ENCODE data around the gene FADS2.

The FADS2 gene

DNA sequence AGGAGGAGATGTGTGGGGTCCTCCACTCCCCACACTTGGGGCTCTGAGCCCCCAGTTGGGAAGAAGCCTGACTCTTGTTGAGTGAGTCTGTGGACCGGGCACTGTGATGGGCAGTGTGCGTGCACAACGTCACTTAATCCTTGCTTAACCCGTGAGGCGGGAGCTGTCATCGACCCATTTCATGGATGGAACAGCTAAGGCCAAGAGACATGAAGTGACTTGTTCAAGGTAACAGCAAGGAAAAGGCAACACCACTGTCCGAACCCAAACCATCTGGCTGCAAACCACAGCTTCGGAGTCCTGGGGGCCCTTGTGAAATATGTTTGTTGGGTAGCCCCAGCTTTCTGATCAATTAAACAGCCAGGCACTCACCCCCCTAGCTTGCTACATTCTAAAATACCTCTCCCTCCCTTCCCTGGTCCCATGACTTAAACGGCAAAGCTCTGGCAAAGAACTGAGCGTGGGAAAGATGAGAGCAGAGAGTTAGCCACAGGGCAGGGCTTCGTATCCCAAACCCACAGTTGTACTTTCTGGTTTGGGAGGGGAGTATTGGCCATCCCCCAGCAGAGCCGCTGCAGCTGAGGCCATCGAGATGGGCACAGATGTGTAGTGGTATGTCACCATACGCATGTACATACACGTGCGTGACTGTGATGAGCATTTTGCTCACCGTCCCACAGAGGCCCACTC, 26.3 kb downstream of the FADS2 start:
- H3K9me3 ChIP-seq (ENCODE audit: low read length) = no peaks in the 10 kb centered on the region
- no peaks in the 10 kb centered on the region for H3K27me3 ChIP-seq (ENCODE audit: control insufficient read depth in 1 of 2, insufficient read depth in 2 of 2, low read length in 2 of 2)
- no peak overlapping the region for H3K9ac ChIP-seq (ENCODE audit: low read length)
- H3K36me3 ChIP-seq (ENCODE audit: insufficient read depth, low read length) = no peaks in the 10 kb centered on the region
- no peaks in the 10 kb centered on the region for H3K4me1 ChIP-seq (ENCODE audit: insufficient read depth, low read length)
- no peak overlapping the region for H3K4me3 ChIP-seq (ENCODE audit: low read depth in 1 of 2, low read length in 2 of 2)
- H3K27ac ChIP-seq (ENCODE audit: low read depth, low read length) = no peak overlapping the region

DNA sequence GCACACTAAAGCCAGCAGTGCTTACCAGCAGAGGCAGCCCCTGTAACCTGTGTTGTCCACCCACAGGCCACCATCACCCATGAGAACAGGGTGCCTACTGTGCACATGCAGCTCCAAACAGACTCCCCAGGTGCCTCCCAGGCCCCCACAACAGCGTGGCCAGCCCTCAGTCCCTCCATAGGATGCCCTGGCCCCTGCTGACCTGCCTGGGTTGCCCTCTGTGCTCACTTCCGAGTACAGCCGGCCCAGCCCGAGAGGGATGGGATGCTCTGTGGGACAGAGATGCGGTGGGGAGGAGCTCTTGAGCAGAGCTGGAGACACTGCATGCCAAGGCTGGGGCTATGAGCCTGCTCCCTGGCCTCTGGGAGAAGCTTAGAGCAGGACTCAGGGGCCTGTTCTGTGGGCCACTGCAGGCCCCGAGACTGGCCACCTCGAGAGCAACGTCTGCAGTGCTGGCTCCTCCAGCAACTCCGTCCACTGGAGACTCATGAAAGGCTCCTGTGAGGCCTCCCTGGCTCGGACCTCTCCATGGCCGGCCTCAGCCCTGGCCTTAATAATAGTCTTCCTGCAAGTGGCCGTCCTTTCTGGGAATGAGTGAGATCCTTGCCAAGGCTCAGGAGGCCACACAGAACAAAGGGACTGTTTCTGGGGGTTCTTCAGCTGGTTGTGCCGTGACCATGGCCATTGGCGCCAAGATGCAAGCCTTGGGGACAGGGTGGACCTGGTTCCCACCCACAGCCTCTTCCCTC, 27.0 kb downstream of the FADS2 start:
- Histone ChIP-seq H3K9ac (ENCODE audit: low read length) (no peak overlapping the region), H3K36me3 (ENCODE audit: insufficient read depth, low read length) (no peaks in the 10 kb centered on the region), H3K27me3 (ENCODE audit: control insufficient read depth in 1 of 2, insufficient read depth in 2 of 2, low read length in 2 of 2) (no peaks in the 10 kb centered on the region), H3K9me3 (ENCODE audit: low read length) (no peaks in the 10 kb centered on the region), H3K4me3 (ENCODE audit: low read depth in 1 of 2, low read length in 2 of 2) (no peak overlapping the region), H3K27ac (ENCODE audit: low read depth, low read length) (no peak overlapping the region), H3K4me1 (ENCODE audit: insufficient read depth, low read length) (no peaks in the 10 kb centered on the region)

DNA sequence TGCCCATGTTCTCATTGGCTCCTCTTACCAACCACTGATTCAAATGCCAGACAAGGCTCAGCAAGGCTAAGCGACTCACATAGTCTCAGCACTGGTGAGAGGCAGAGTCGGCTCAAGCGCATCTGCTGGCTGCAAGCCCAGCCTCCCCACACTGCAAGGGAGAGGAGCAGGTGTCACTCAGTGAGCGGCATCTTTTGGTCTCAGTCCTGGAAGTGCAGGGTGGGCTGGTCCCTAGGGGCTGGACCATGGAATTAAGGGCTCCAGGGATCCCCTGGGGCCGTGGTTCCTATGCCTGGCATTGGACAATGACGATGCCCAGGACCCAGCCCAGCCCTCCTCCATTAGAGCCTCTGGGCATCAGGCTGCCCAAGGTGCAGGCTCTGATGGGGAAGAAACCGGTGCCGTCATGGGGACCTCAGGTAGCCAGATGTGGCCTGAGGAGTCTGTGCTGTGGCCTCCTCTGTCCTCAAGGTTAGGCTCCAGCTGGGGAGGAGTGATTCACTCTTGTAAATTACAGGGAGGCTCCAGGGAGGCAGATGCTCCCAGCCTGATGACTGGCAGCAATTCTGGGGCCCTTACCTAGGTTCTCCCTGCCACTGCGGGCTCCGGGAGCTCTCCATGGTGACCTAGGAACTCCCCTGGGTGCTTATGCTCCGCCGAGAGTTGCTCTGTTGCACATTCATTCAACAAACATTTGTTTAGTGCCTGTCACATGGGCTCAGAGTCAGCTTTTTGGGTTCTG, 28.0 kb downstream of the FADS2 start:
- Histone ChIP-seq H3K27ac (ENCODE audit: low read depth, low read length) (no peak overlapping the region), H3K4me1 (ENCODE audit: insufficient read depth, low read length) (no peaks in the 10 kb centered on the region), H3K36me3 (ENCODE audit: insufficient read depth, low read length) (no peaks in the 10 kb centered on the region), H3K9me3 (ENCODE audit: low read length) (no peaks in the 10 kb centered on the region), H3K9ac (ENCODE audit: low read length) (no peak overlapping the region), H3K27me3 (ENCODE audit: control insufficient read depth in 1 of 2, insufficient read depth in 2 of 2, low read length in 2 of 2) (no peaks in the 10 kb centered on the region), H3K4me3 (ENCODE audit: low read depth in 1 of 2, low read length in 2 of 2) (no peak overlapping the region)

DNA sequence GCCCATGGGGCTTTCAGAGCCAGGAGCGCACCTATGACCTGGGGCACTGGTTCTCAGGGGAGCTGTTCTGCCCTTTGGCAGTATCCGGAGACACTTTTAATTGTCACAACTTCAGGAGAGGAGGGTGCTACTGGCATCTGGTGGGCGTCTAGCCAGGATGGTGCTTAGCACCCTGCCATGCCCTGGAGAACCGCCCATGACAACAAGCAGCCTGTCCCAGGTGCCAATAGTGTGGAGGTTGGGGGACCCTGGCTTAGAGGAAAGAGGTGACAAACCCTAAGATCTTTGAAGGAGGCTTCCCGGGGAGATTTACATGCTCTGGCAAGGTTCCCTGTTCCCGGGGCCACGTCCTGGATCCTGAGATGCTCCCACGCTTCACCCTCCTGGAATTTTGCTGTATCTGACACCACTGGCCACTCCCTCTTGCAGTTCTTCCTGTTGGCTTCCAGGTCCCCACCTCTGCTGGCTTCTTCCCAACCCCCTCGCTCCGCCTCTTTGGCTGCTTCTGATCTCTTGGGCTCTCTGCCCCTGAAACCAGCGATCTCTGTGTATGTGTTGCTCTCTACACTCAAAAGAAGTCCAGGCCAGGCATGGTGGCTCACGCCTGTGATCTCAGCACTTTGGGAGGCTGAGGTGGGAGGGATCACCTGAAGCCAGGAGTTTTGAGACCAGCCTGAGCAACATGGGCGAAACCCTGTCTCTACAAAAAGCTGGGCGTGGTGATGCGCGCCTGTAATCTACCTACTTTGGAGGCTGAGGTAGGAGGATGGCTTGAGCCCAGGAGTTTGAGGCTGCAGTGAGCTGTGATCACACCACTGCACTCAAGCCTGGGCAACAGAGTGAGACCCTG, 32.2 kb downstream of the FADS2 start:
- Histone ChIP-seq H3K4me3 (ENCODE audit: low read depth in 1 of 2, low read length in 2 of 2) (no peak overlapping the region), H3K4me1 (ENCODE audit: insufficient read depth, low read length) (no peaks in the 10 kb centered on the region), H3K27ac (ENCODE audit: low read depth, low read length) (no peak overlapping the region), H3K36me3 (ENCODE audit: insufficient read depth, low read length) (no peaks in the 10 kb centered on the region), H3K9ac (ENCODE audit: low read length) (no peak overlapping the region), H3K9me3 (ENCODE audit: low read length) (no peaks in the 10 kb centered on the region), H3K27me3 (ENCODE audit: control insufficient read depth in 1 of 2, insufficient read depth in 2 of 2, low read length in 2 of 2) (no peaks in the 10 kb centered on the region)

DNA sequence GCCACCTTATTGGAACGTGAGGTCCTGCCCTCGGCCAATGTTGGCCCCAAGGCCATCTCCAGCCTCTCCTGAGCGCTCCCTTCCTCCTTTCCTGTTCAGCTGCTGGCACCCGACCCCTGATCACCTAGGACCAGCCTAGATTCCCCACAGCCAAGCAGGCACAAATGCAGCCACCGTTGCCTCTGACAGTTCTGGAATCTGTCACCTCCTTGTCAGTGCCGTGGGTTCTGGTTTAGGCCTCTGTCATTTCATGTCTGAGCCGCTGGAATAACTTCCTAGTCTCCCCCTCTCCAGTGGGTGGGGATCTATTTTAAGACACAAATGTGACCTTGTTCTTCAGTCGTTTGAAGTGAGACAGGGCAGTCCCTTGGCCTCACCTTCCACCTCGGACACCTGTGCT, 33.5 kb downstream of the FADS2 start:
- H3K4me1 ChIP-seq (ENCODE audit: insufficient read depth, low read length) = no peaks in the 10 kb centered on the region
- H3K9ac ChIP-seq (ENCODE audit: low read length) = no peak overlapping the region
- no peaks in the 10 kb centered on the region for H3K27me3 ChIP-seq (ENCODE audit: control insufficient read depth in 1 of 2, insufficient read depth in 2 of 2, low read length in 2 of 2)
- no peak overlapping the region for H3K4me3 ChIP-seq (ENCODE audit: low read depth in 1 of 2, low read length in 2 of 2)
- H3K27ac ChIP-seq (ENCODE audit: low read depth, low read length) = no peak overlapping the region
- H3K36me3 ChIP-seq (ENCODE audit: insufficient read depth, low read length) = no peaks in the 10 kb centered on the region
- H3K9me3 ChIP-seq (ENCODE audit: low read length) = no peaks in the 10 kb centered on the region

DNA sequence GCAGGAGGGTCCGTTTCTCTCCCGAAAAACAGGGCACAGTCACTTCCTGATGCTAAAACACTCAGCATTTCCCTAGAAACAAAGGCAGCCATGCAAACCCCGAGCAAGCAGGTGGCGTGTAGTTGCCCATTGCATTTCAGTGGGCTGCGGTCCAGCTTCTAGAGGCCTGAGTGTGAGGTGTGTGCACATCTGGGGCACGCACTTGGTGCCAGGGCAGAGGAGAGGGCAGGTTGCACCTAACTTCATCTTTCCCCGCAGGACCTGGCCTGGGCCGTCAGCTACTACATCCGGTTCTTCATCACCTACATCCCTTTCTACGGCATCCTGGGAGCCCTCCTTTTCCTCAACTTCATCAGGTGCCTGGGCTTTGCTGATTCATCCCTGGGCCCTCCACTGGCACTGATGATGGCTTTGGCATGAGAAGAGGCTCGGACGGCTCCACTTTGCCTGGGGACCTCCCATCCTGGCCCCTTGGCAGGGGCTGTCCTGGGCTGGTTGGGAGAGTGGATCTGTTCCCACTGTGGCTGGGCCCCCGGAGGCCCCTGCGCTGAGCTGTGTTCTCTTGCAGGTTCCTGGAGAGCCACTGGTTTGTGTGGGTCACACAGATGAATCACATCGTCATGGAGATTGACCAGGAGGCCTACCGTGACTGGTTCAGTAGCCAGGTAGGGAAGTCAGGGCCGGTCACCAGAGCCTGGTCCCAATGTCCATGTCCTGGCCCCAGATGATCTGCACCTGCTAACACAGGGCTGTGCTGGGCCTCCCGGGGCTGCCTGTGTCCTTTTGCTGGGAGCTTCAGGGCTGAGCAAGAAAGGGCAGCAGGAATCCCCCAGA, 34.8 kb downstream of the FADS2 start:
- Histone ChIP-seq H3K27me3 (ENCODE audit: control insufficient read depth in 1 of 2, insufficient read depth in 2 of 2, low read length in 2 of 2) (no peaks in the 10 kb centered on the region), H3K9ac (ENCODE audit: low read length) (no peak overlapping the region), H3K36me3 (ENCODE audit: insufficient read depth, low read length) (no peaks in the 10 kb centered on the region), H3K4me3 (ENCODE audit: low read depth in 1 of 2, low read length in 2 of 2) (no peak overlapping the region), H3K27ac (ENCODE audit: low read depth, low read length) (no peak overlapping the region), H3K9me3 (ENCODE audit: low read length) (no peaks in the 10 kb centered on the region), H3K4me1 (ENCODE audit: insufficient read depth, low read length) (no peaks in the 10 kb centered on the region)

DNA sequence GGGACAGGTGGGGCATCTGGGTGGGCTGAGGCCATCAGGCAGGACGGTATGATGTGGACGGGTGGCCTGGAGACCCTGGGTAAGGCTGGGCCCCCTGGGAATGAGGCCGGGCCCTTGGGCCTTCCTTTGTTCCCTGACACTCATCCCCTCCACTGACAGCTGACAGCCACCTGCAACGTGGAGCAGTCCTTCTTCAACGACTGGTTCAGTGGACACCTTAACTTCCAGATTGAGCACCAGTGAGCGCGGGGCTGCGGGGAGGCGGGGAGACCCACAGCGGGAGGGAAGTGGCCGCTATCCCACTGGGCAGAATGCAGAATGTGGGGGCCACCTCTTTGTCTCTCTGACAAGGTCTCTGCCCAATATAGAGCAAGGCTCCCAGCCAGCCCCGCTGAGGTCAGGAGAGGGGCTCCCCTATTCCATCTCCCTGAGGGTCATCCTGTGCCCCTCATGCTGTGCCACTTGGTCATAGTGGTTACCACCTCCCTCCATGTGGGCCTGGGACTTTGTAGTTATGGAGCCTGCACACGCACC, 35.5 kb downstream of the FADS2 start:
- no peaks in the 10 kb centered on the region for H3K36me3 ChIP-seq (ENCODE audit: insufficient read depth, low read length)

DNA sequence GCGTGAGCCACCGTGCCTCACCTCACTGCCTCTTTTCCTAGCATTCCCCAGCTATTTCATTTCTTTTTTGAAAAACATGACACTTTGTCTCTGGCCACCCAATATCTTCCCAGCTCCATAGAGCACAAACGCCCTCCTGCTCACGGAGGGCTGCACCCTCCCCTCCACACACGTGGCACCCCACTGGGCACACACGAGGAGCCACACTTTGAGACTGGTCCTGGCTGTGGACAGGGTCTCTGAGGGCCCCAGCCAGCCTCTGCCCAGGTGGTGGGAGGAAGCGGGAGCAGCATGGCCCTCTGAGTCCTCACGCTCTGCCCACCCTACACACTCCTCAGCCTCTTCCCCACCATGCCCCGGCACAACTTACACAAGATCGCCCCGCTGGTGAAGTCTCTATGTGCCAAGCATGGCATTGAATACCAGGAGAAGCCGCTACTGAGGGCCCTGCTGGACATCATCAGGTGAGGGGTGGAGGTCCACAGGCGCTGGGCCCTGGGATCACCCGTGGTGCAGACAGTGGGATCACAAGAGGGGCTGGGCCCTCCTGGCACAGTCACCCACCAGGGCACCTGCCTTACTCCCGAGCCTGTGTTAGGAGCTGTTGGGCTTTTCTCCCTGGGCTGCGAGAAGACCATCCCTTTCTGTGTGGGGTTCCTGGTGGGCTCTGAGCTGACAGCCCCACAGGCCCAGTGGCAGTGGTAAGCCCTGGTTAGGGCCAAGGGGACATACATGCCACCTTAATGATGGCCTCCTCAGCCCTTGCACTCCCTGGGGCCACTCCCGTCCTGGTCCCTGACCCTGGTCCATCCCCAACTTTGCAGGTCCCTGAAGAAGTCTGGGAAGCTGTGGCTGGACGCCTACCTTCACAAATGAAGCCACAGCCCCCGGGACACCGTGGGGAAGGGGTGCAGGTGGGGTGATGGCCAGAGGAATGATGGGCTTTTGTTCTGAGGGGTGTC, 37.0 kb downstream of the FADS2 start:
- Histone ChIP-seq H3K4me3 (ENCODE audit: low read depth in 1 of 2, low read length in 2 of 2) (no peak overlapping the region), H3K36me3 (ENCODE audit: insufficient read depth, low read length) (no peaks in the 10 kb centered on the region), H3K27me3 (ENCODE audit: control insufficient read depth in 1 of 2, insufficient read depth in 2 of 2, low read length in 2 of 2) (peaks cover 0 to 4% of the 10 kb centered on the region in 2 donors), H3K9ac (ENCODE audit: low read length) (no peak overlapping the region), H3K4me1 (ENCODE audit: insufficient read depth, low read length) (no peaks in the 10 kb centered on the region), H3K9me3 (ENCODE audit: low read length) (no peaks in the 10 kb centered on the region), H3K27ac (ENCODE audit: low read depth, low read length) (no peak overlapping the region)

More for the DNA sequence above, 35.5 kb downstream of the FADS2 start:
- H3K9ac ChIP-seq (ENCODE audit: low read length) = no peak overlapping the region
- no peak overlapping the region for H3K27ac ChIP-seq (ENCODE audit: low read depth, low read length)
- H3K9me3 ChIP-seq (ENCODE audit: low read length) = no peaks in the 10 kb centered on the region
- no peak overlapping the region for H3K4me3 ChIP-seq (ENCODE audit: low read depth in 1 of 2, low read length in 2 of 2)
- H3K27me3 ChIP-seq (ENCODE audit: control insufficient read depth in 1 of 2, insufficient read depth in 2 of 2, low read length in 2 of 2) = no peaks in the 10 kb centered on the region
- H3K4me1 ChIP-seq (ENCODE audit: insufficient read depth, low read length) = no peaks in the 10 kb centered on the region

DNA sequence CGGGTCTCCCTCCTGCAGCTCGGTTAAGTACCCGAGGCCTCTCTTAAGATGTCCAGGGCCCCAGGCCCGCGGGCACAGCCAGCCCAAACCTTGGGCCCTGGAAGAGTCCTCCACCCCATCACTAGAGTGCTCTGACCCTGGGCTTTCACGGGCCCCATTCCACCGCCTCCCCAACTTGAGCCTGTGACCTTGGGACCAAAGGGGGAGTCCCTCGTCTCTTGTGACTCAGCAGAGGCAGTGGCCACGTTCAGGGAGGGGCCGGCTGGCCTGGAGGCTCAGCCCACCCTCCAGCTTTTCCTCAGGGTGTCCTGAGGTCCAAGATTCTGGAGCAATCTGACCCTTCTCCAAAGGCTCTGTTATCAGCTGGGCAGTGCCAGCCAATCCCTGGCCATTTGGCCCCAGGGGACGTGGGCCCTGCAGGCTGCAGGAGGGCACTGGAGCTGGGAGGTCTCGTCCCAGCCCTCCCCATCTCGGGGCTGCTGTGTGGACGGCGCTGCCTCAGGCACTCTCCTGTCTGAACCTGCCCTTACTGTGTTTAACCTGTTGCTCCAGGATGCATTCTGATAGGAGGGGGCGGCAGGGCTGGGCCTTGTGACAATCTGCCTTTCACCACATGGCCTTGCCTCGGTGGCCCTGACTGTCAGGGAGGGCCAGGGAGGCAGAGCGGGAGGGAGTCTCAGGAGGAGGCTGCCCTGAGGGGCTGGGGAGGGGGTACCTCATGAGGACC, 38.3 kb downstream of the FADS2 start:
- Histone ChIP-seq H3K9me3 (ENCODE audit: low read length) (no peaks in the 10 kb centered on the region), H3K4me3 (ENCODE audit: low read depth in 1 of 2, low read length in 2 of 2) (no peak overlapping the region), H3K4me1 (ENCODE audit: insufficient read depth, low read length) (peaks cover 2% of the 10 kb centered on the region), H3K9ac (ENCODE audit: low read length) (no peak overlapping the region), H3K27ac (ENCODE audit: low read depth, low read length) (no peak overlapping the region), H3K36me3 (ENCODE audit: insufficient read depth, low read length) (no peaks in the 10 kb centered on the region), H3K27me3 (ENCODE audit: control insufficient read depth in 1 of 2, insufficient read depth in 2 of 2, low read length in 2 of 2) (peaks cover 0 to 4% of the 10 kb centered on the region in 2 donors)

Measured in muscle layer of colon (tissue), 2 donors.